ENCODE results near the gene USP49. TPM values are rescaled to one million over a fixed set of nuclear protein-coding genes. Genes with fewer than 3 reads are reported as not detected.

USP49 gene
- total and polyA plus RNA-seq, 10 of the 15 experiments (the other 5 are each of a cell fraction or from before 2014, with no cell fraction given), result 1.0 to 7.7 (median 4.3) TPM

- in situ Hi-C loops (cut with MboI), result loop anchor here (5.0 kb wide), 1 partner anchor 257 kb away; no protein-coding TSS in a partner anchor
Observed at GRCh38 chr6:41785254-41785653, 109.9 kb downstream of the USP49 start.

More at GRCh38 chr6:41785254-41785653, 109.9 kb downstream of the USP49 start:
- SMC1A ChIA-PET (ENCODE audit: uncharacterized antibody, unreplicated experiment), result interaction anchor here (0.6 to 5.6 kb wide), 4 partner anchors 24 to 352 kb away, joined by 3 to 54 read pairs (median 12); no protein-coding TSS in a partner anchor
- Histone ChIP-seq H4K20me1 (ENCODE audit: control insufficient read depth, insufficient read depth) (no peaks in the 10 kb centered on the region), H3K4me2 (ENCODE audit: control insufficient read depth, insufficient read depth) (peak overlapping the region; percentile 98), H3K4me1 (ENCODE audit: control insufficient read depth, insufficient read depth, low read length) (peaks cover 30% of the 10 kb centered on the region), H3K27me3 (replicated peaks in 1 of 2; ENCODE audit: control insufficient read depth in 2 of 2, insufficient read depth in 2 of 2, low read length in 1 of 2) (no peaks in the 10 kb centered on the region), H2AFZ (ENCODE audit: control insufficient read depth, low read depth, low read length) (no peak overlapping the region), H3K9ac (ENCODE audit: control insufficient read depth, insufficient read depth, low read length) (no peak overlapping the region), H3K4me3 (no peak overlapping the region), H3K9me3 (replicated peaks; ENCODE audit: control insufficient read depth, insufficient read depth, low read length) (no peaks in the 10 kb centered on the region), H3K79me2 (ENCODE audit: control insufficient read depth, insufficient read depth, low read length) (peaks cover 25% of the 10 kb centered on the region), H3K27ac (ENCODE audit: control insufficient read depth, insufficient read depth) (no peak overlapping the region), H3K36me3 (ENCODE audit: control insufficient read depth in 2 of 2, insufficient read depth in 2 of 2, low read length in 1 of 2) (peaks cover 2 to 12% of the 10 kb centered on the region in 2 experiments; a peak in 3 of 4 replicates)
- DNase-seq (ENCODE audit: low read depth, low spot score), result no peak
- intact Hi-C loops (cut with micrococcal nuclease; ENCODE audit: unreplicated experiment), result loop anchor here (5.0 kb wide), 3 partner anchors 112 to 777 kb away; partner anchors contain the start of genes BYSL, MED20, UBR2 and USP49
- POLR2A ChIA-PET, result interaction anchor here (3.9 kb wide), 1 partner anchor 260 kb away, joined by 30 read pairs; no protein-coding TSS in a partner anchor
- no TSS peak for BruUV-seq (replicated peaks)
- CTCF ChIA-PET, result interaction anchor here (1.2 to 8.3 kb wide), 9 partner anchors 9 to 478 kb away, joined by 4 to 141 read pairs (median 12); partner anchors contain the start of genes BYSL, MED20 and TAF8
- RAD21 ChIA-PET (ENCODE audit: unreplicated experiment), result interaction anchor here (1.0 to 5.0 kb wide), 4 partner anchors 52 to 258 kb away, joined by 3 to 80 read pairs (median 3); partner anchors contain the start of genes BYSL and MED20
- WGBS (ENCODE audit: insufficient coverage, insufficient replicate concordance, low lambda C conversion rate, missing lambda C conversion rate), result 89% methylated on average over 11 of the region's 11 CpGs
- TF ChIP-seq PML (IDR thresholded peaks at IDR 0.05; ENCODE audit: low read length) (no peak), HSF1 (IDR thresholded peaks at IDR 0.05; ENCODE audit: low read depth, low read length) (no peak), MEF2A (IDR thresholded peaks at IDR 0.05; ENCODE audit: insufficient read depth, low read depth, low read length) (no peak), NFIC (IDR thresholded peaks at IDR 0.05; ENCODE audit: low read depth, low read length) (no peak), HDAC6 (IDR thresholded peaks at IDR 0.05; ENCODE audit: unreplicated experiment) (no peak), MTA2 (IDR thresholded peaks at IDR 0.05; ENCODE audit: low read depth) (no peak), SIX5 (IDR thresholded peaks at IDR 0.05; ENCODE audit: low read depth, low read length, severe bottlenecking) (no peak), NFYA (IDR thresholded peaks at IDR 0.05; ENCODE audit: borderline replicate concordance, low read depth, low read length) (no peak), KAT2A (conservative IDR thresholded peaks at IDR 0.05; ENCODE audit: control insufficient read depth, low read depth, low read length) (no peak), RB1 (IDR thresholded peaks at IDR 0.05; ENCODE audit: borderline replicate concordance) (no peak), STAT3 (IDR thresholded peaks at IDR 0.05; ENCODE audit: low read depth, low read length) (no peak), CUX1 (IDR thresholded peaks at IDR 0.05; ENCODE audit: insufficient replicate concordance, low read depth, low read length) (no peak)
- no peak for FAIRE-seq
- no peak for ATAC-seq

Data from GM12878 (cell line).